Right lung (tissue), 10 donors: Measurements from ENCODE around the gene ZBTB8OS. TPM values are rescaled to one million over a fixed set of nuclear protein-coding genes. Genes with fewer than 3 reads are reported as not detected.
"Not testable (repeated sequence)": the region's sequence is repeated elsewhere in the genome, so short reads cannot be mapped to it uniquely, and the experiment has no call there.

Experiments used
- DNase-seq, 2 donors: peaks; one replicate each; pipeline ENCODE4 v3.0.0-alpha.2; 2013
- long read RNA-seq, 8 donors: transcript quantifications; one replicate each; lab custom pipeline, GENCODE V29; 2026
- polyA plus RNA-seq, 5 donors: library from polyadenylated mRNA; unstranded; fragments of 120-200 nt; gene quantifications; one replicate each; pipeline versions ENCODE4 v1.2.1 to v1.2.3, GENCODE V29; 2013; ENCODE audit warnings: inconsistent platforms in 1 of 5, low replicate concordance in 1 of 5; ENCODE audit not compliant: insufficient read length in 5 of 5, insufficient read depth in 1 of 5

ZBTB8OS gene
- 10 to 100 TPM; 34.2 to 46.4 (median 37.9) TPM for polyA plus RNA-seq
- long read RNA-seq, donor 1, partial matches to known transcripts, result 0 of 7 reads
- long read RNA-seq, donor 1, other reads (novel, unspliced or antisense), result 0 of 7 reads
- long read RNA-seq, donor 2, partial matches to known transcripts, result 6 of 10 reads
- long read RNA-seq, donor 2, other reads (novel, unspliced or antisense), result 0 of 10 reads
- long read RNA-seq, donor 3, transcript ZBTB8OS-208 (7 exons, 1,601 nt), result major isoform, 5 of 14 reads
- long read RNA-seq, donor 3, partial matches to known transcripts, result 0 of 14 reads
- long read RNA-seq, donor 3, other reads (novel, unspliced or antisense), result 0 of 14 reads
- long read RNA-seq, donor 4, partial matches to known transcripts, result 0 of 7 reads
- long read RNA-seq, donor 4, other reads (novel, unspliced or antisense), result 0 of 7 reads
- long read RNA-seq, donor 5, transcript ZBTB8OS-208 (7 exons, 1,601 nt), result major isoform, 8 of 15 reads
- long read RNA-seq, donor 5, partial matches to known transcripts, result 0 of 15 reads
- long read RNA-seq, donor 5, other reads (novel, unspliced or antisense), result 0 of 15 reads
- long read RNA-seq, donor 6, transcript ZBTB8OS-208 (7 exons, 1,601 nt), result major isoform, 5 of 109 reads
- long read RNA-seq, donor 6, partial matches to known transcripts, result 15 of 109 reads
- long read RNA-seq, donor 6, other reads (novel, unspliced or antisense), result 86 of 109 reads
- long read RNA-seq, donor 7, partial matches to known transcripts, result 37 of 153 reads
- long read RNA-seq, donor 7, other reads (novel, unspliced or antisense), result 112 of 153 reads
- long read RNA-seq, donor 8, partial matches to known transcripts, result 0 of 3 reads
- long read RNA-seq, donor 8, other reads (novel, unspliced or antisense), result 0 of 3 reads

DNA sequence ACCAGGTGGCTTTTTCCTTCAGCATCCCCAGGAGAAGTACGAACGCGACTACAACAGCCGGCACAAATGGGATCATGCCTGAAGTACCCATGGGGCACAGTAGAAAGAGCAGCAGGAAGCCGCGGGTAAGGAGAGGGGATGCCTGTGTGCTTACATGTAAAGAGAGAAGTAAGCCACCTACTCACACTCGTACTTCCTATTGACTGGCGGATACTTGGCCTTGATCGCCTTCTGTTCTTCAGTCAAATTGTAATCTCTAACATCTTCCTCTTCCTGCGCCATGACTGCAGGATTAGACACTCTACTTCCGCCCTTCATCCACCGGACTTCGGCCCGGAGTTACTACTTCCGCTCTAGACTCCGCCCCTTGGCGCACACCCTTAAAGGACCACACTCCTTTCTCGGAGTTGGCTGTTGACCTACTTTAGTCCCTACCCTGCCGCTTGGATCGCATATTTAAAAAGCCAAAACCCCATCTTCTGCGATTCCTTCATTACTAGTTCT is at the start of gene ZBTB8OS:
TSS of gene ZBTB8OS (minus strand) at position 303 of the 504 bp plus-strand sequence. CDS start at position 282, 21 bp downstream.
- peak; percentile 90 to 93 for DNase-seq

DNA sequence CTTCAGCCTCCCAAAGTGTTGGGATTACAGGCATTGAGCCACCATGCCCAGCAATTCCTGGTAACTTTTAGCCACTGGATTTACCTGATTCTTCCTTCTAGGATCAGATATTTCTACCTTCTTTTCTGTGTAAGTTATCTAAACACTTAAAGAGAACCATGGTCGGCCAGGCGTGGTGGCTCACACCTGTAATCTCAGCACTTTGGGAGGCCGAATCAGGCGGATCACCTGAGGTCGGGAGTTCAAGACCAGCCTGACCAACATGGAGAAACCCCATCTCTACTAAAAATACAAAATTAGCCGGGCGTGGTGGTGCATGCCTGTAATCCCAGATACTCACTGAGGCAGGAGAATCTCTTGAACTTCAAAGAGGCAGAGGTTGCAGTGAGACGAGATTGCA is 46.6 kb upstream of the ZBTB8OS start:
- not testable (repeated sequence) for DNase-seq

DNA sequence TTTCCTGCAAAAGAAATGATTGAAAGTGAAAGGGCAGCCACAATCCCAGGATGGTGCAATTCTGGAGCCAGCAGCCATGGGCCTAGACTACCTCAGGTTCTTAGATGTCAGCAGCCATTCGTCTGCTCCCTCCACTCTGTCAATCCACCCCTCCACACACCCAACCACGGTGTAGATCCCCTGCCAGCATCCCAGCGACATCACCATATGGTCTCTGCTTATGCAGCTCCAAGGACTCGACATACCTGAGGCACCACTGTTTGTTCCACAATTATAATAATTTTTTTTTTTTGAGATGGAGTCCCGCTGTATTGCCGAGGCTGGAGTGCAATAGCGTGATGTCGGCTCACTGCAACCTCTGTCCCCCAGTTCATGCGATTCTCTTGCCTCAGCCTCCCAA is 45.7 kb upstream of the ZBTB8OS start:
- DNase-seq, result no peak

DNA sequence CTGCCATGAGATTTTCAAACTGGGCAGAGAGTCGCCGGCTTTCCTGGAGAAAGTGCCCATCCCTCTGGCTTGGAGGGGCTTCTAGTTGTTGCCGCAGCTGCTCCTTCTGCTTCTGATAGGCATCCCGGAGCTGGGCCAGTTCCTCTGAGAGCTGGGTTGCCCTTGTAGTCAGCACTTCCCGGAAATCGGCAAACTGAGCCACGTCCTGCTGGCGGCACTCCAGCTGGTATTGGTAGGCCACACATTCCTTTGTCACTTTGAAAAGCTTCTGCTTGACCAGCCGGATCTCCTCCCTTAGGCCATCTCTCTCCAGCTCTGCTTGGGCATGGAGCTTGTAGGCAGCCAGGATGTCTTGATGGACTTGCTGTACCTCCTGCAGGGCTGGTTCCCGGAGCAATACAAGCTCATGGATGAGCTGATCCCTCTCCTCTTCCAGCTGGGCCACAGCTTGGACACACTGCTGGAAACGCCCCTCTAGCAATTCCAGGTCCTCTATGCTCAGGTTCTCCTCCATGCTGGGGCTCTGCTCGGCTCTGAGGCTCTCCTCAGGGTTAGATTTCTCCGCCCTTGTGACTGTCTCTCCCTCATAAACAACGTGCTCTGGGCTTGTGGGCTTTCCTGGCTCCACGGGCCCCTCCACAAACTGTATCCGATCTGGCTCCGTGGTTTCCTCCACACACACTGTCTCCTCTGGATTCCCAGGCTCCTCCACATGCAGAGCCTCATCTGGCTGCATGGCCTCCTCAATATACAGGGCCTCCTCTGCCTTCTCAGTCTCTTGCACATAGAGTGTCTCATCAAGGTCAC is 45.0 kb upstream of the ZBTB8OS start:
- no peak for DNase-seq

- DNase-seq, result no peak
Observed at GRCh38 chr1:32693455-32694174, 43.3 kb upstream of the ZBTB8OS start.

- DNase-seq, result no peak
Observed at GRCh38 chr1:32686387-32686786, 36.0 kb upstream of the ZBTB8OS start.

DNA sequence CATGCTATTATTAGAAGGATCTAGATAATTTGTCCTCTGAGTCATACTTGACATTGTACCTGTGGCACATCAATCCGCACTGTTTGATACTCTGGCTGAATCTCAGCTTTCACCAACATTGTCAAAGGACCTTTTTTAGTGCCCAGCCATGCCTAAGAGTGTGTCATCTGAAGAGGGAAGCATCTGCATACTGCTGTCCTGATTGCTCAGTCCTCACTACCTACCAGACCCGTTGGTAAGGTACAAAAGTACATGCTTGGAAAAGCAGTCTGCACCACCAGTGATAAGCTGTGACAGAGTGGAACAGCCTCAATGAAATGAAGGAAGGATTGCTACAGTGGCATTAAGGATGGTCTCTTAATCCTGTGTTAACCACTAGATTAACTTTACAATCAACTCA is 35.1 kb upstream of the ZBTB8OS start:
- no peak for DNase-seq

DNA sequence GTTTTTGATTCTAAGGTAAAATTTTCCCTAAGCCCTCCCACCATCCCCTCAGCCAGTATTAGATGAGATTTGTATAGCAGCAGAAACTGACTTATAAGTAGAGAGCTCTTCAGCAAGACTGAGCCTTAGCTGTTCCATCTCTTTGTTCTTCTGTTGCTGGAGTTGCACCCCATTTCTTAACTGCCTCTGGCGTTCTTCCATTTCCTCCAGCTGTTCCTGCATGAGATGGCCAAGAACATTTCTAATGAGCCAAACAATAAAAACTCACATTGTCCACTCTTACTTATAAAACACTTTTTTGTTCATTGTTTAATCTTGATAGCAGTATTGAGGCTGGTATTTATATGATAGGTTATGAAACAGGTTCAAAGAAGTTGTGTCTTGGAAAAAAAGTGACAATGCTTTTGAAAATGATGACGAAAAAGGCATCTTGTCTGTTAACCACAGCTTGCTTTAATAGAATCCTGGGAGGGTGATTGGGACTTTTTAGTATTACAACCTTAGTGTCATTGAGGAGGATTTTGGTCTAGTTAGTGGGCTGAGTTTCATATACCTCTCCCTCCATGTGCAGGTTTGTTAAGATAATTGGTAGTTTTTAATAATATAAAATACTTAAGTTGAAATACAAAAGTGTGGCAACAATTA is 33.9 kb upstream of the ZBTB8OS start:
- peak; percentile 85 to 87 for DNase-seq

GRCh38 chr1:32683397-32683796 is 33.0 kb upstream of the ZBTB8OS start:
- no peak for DNase-seq

GRCh38 chr1:32681999-32682398 is 31.6 kb upstream of the ZBTB8OS start:
- DNase-seq, result no peak

GRCh38 chr1:32681509-32681908 is 31.2 kb upstream of the ZBTB8OS start:
- peak in 1 of 2 donors; percentile 36 for DNase-seq

GRCh38 chr1:32680642-32681041 is 30.3 kb upstream of the ZBTB8OS start:
- DNase-seq, result no peak

DNA sequence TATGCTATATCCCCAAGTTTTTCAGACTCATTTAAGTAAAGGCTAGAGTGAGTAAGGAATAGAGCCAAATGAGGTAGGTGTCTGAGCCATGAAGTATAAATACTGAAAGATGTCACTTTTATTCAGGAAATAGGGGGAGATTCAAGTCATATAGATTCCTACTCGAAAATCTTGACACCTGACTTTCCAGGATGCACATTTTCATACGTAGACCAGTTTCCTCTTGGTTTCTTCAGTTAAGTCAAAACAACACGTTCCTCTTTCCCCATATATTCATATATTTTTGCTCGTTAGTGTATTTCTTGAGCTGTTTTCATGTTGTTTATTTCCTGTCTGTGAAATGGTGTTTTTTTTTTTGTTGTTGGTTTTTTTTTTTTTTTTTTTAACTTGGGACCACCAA is 29.6 kb upstream of the ZBTB8OS start:
- not testable (repeated sequence) for DNase-seq

DNA sequence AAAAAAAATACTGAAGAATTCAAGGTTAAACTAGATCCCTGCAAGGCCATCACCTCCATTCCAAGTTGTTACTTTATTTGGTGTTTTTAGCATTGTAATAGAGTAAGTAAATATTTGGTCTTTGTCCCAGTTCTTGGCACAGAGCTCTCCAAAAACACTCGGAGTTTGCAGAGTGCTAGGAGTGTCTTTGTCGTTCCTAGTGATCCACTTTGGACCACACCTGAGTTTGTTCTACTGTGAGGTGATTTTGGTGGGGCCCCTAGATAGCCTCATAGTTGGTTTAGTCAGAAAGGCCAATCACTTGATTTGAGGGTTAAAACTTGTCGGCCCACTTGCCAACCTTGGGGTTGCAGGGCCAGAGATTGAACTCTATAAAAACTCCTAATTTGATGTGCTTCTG is 26.6 kb upstream of the ZBTB8OS start:
- DNase-seq, result no peak

- DNase-seq, result not testable (repeated sequence)
Observed at GRCh38 chr1:32668716-32669115, 18.4 kb upstream of the ZBTB8OS start.

GRCh38 chr1:32666901-32667566 is 16.7 kb upstream of the ZBTB8OS start:
- DNase-seq, result no peak

DNA sequence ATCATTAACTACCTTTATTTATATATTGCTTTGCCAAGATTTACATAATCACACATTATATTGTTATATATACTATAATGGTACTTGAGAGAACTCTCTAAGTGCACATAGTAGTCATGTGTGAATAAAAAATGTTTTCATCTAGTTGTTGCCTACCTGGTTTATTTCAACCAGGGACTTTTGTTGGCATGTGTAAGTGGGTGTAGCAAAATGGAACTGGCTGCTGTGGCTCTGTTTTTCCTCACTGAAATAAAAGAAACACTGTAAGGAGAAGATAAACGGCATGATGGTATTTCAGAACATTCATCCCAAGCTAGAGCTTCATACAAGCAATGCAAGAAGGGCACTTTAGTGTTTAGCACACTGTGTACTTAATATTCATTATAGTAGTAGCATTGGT is 15.6 kb upstream of the ZBTB8OS start:
- DNase-seq, result no peak

DNA sequence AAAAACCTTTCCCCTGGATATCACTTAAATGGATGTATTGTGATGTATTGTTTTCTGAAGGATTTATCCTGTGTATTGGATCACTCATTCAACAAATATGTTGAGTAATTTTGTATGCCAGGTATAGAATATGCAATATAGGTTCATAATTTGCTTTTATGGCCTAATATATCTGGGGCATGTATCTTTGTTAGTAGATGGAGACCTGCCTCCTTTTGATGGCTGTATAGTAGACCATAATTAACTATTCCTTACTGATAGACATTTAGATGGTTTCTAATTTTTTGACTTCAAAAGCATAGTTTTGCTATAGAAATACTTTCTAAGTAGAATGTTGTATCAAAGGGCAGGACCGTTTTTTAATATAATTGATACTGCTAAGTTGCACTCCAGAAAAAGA is 9.2 kb upstream of the ZBTB8OS start:
- no peak for DNase-seq

DNA sequence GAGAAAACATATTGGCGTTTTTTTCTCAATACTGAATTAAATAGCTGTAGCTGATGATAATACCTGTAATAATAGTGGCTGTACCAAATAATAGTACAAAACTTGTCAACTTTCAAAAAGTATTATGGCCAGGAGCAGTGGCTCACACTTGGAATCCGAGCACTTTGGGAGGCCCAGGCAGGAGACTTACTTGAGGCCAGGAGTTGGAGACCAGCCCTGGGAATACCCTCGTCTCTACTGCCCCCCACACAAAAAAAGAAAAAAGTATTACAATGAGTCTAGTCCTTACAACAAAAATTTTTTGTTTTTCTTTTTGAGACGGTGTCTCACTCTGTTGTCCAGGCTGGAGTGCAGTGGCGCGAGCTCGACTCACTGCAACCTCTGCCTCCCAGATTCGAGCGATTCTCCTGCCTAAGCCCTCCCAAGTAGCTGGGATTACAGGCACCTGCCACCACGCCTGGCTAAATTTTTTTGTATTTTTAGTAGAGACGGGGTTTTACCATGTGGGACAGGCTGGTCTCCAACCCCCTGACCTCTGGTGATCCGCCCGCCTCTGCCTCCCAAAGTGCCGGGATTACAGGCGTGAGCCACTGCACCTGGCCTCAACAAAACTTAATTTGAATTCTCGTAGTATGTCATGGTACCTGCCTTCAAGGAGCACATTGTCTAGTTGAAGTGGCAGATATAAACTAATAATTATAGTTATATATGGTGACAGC is 2.1 kb upstream of the ZBTB8OS start:
- DNase-seq, result no peak
